Measurements from ENCODE around the gene LAMA1. TPM values are rescaled to one million over a fixed set of nuclear protein-coding genes. Genes with fewer than 3 reads are reported as not detected.

Gene LAMA1
- total RNA-seq, 1 experiment from 2014 or later = 4.4 TPM

- no peak for DNase-seq (ENCODE audit: low read depth)
These were observed 4.7 kb downstream of the LAMA1 start for GRCh38 chr18:7112936-7113335.

DNA sequence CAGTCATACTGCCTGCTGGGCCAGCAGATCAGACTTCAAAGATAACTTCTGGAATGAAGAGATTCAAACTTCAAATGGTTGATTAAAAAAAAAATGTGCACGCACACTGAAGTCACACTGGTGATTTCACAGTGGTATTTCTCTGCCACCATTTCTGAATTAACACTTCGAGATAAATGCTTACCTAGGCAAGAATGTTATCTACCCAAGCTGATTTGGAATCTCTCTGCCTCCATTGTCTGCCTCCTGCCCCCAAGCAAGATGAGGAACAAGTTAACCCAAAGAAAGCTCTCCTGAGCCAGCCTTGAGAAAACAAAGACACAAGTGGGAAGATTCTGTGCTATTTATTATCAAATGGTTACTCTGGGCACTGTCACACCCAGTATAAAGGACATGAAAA, 6.5 kb downstream of the LAMA1 start:
- no peak for DNase-seq (ENCODE audit: low read depth)

DNA sequence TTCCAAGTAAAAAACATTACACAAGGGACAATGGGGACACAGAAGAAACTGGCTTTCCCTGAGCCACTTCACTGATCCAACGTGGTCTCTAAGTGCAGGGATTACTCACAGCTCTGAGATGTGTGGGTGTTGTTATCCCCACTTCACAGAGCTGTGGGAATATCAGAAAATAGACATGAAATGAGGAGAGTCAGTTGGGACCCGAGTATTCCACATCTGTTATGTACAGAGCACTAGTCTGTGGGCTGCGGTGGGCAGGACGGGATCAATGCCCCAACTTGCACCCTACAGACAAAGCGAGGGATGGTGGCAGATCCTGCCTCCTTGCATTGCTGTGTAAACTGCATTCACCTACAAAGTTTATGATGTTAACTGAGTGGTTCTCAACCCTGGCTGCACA, 11.7 kb downstream of the LAMA1 start:
- no peak for DNase-seq (ENCODE audit: low read depth)

DNA sequence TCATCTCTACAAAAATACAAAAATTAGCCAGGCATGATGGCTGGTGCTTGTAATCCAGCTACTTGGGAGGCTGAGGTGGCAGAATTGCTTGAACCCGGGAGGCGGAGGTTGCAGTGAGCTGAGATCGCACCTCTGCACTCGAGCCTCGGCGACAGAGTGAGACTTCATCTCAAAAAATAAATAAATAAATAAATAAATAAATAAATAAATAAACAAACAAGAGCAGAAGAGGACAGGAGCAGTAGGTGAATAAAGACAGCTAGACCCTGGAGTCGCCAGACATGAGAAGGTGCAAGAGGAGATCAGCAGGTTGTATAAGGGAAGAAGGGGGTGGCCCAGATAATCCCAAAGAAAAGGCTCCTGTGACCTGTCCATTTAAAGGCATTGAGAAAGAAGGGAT, 12.3 kb downstream of the LAMA1 start:
- no peak for DNase-seq (ENCODE audit: low read depth)

- no peak for DNase-seq (ENCODE audit: low read depth)
These were observed 12.9 kb downstream of the LAMA1 start for GRCh38 chr18:7104649-7105048.

DNA sequence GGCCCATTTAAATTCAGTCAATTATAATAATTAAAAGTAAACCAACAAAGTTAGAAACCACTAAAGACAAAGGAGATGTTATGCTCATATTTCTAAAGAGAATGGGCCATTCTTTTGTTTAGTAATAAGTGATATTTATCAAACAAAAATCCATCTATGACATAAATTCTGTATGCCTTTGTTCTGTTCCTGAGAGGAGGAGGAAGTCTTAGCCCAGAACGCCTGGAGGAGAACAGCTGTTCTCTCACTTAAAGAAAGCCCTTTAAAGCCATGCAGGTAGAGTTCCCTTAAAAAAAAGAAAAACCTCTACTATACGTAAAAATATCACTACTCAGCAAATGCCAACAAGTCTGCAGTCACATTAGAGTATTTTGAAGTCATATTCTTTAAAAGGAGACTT, 15.5 kb downstream of the LAMA1 start:
- no peak for DNase-seq (ENCODE audit: low read depth)

- DNase-seq (ENCODE audit: low read depth) = no peak
These were observed 20.8 kb downstream of the LAMA1 start for GRCh38 chr18:7096838-7097237.

- DNase-seq (ENCODE audit: low read depth) = no peak
These were observed 23.2 kb downstream of the LAMA1 start for GRCh38 chr18:7094427-7094826.

DNA sequence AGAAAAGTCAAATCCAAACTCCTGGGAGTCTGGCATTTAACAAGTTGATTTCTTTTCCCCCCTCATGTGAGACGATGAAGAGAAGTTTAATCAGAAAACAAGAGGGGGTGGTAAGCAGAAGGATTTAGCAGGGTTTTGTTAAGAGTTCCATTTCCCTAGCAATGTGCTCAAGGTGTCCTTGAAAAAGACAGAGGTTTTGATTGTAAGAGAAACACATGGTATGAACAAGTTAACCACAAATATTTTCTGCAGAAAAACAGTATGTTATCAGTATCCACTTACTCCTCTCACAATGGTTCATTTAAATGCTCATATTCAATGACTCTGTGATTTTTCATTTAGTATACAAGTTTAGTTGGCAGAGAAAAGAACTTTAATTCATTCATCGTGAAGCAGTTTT, 26.8 kb downstream of the LAMA1 start:
- no peak for DNase-seq (ENCODE audit: low read depth)

GRCh38 chr18:7089369-7089768, 28.2 kb downstream of the LAMA1 start:
- no peak for DNase-seq (ENCODE audit: low read depth)

- peak; percentile 9 for DNase-seq (ENCODE audit: low read depth)
These were observed 33.2 kb downstream of the LAMA1 start for GRCh38 chr18:7084080-7085065.

DNA sequence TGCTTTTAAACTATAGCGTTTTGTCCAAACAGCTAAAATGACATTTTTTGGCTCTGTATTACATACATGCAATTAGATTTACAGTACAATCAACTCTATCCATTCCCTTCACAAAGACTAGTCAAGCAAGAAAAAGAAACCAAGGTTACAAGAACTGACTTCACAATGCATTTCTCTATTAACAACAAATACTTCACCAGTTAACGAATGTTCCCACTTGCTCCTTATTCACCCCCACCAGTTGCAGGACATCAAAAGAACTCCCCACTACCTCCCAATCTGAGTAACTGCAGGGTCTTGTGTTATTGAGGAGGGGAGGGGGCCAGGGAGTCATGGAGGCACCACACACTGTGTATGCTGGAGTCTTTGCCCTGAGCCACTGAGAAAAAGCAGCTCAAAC, 34.9 kb downstream of the LAMA1 start:
- no peak for DNase-seq (ENCODE audit: low read depth)

- no peak for DNase-seq (ENCODE audit: low read depth)
These were observed 38.4 kb downstream of the LAMA1 start for GRCh38 chr18:7079231-7079630.

DNA sequence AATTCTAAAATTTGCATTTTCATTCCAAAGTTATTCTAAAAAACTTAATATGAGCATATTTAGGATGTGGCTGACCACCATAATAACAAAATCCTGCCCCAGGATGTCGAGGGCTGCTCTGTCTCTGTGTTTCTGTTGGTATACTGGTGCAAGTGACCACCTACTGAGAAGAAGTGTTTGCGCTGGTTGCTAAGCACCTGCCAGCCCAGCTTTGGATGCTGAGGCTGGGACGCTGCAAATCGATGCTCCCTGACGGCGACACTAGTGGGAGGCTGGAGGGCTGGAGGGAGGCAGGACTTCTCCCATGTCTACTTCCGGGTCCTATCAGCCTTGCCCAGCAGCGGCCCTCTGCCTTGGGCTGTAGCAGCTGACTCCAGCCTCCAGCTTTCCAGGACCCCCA, 45.0 kb downstream of the LAMA1 start:
- DNase-seq (ENCODE audit: low read depth) = no peak

DNA sequence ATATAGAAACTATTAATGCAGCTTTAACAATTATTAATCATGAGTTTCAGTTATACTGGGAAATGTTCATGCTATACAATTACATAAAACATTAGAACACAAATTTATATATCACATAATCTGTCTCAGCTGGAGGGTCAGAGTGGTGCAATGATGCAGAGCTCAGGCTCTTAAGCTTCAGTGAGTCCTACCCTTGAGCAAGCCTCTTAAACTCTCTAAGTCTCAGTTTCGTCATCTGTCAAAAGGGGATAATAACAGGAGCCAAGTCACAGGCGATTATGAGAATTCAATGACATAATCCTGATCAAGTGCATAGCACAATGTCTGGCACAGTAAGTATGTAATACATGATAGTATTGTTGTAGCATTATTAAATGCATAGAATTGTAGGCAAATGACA, 46.0 kb downstream of the LAMA1 start:
- no peak for DNase-seq (ENCODE audit: low read depth)

GRCh38 chr18:7070466-7070865, 47.1 kb downstream of the LAMA1 start:
- DNase-seq (ENCODE audit: low read depth) = no peak

GRCh38 chr18:7068871-7069590, 48.6 kb downstream of the LAMA1 start:
- DNase-seq (ENCODE audit: low read depth) = no peak

DNA sequence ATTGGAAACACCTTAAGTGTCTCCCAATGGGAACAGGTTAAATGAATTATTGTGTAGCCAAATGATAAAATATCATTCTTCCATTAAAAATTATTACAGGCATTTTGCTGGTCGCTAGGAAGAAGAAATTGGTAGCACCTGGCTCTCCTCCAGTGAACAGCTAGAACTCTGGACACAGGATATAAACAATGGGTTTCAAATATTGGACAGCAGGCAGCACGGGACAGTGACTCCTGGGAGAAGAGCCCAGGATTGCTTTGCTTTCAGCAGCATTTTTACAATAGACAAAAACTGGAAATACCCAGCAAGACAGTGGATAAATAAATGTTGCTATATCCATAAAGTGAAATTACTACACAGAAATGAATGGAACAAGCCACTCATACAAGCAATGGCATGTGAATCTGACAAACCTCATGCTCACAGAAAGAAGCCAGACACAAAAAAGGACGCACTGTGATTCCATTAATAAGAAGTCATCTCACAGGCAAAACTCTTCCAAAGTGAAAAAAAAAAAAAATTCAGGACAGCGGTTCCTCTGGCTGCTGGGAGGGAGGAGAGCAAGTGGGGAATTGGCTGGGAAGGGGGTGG, 50.5 kb downstream of the LAMA1 start:
- DNase-seq (ENCODE audit: low read depth) = no peak

GRCh38 chr18:7065736-7066135, 51.9 kb downstream of the LAMA1 start:
- DNase-seq (ENCODE audit: low read depth) = no peak

DNA sequence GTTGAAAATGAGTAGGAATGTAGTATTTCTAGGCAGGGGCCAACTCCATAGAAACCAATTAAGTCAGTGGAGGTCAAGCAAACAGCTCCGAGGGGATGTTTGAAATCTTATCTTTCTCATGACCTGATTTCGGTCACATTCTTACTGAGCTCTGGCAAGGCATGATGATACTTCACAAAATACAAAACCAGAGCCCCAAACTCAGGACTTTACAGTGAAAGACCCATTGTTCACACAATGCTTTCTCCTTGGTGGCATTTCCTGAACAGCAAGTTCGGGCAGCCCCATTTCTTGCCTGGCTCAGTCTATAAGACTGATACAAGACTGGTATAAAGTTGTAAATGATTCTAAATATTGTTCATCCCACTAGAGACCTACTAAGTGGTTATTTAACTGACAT, 53.3 kb downstream of the LAMA1 start:
- no peak for DNase-seq (ENCODE audit: low read depth)

DNA sequence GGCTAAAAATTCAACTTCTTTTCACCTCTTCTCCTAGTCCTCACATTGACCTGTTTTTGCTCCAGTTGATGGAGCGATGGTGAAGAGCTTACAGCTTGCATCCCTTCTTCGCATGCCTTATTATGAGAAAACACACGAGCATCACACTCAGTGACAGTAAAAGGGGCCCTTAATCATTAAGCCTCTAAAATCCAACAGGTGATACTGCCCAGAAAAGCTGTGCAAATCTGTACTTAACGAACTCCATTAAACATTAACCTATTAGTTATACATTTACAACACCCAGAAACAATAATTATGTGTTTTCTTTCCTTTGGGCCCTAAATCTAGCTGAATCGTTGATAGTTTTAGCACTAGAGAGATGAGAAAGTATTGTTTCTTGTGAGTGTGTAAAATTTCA, 54.8 kb downstream of the LAMA1 start:
- no peak for DNase-seq (ENCODE audit: low read depth)

DNA sequence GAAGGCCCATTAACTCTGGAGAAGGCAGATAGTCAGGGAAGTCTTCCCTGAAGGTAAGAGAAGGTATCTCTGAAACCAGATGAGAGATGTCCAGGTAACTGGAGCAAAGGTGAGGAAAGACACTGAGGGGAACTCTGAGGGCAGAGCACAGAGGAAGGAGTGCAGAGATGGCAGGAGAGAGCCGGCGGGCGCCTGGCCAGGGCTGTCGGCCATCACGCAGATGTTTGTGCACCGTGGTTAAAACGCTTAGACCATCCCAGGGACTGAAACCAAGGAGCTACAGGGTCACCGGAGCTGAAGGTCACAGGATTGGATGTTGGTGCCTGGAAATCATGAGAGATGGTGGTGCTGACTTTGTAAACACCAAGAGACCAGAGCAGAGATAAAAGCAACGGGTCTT, 55.4 kb downstream of the LAMA1 start:
- DNase-seq (ENCODE audit: low read depth) = no peak

- no peak for DNase-seq (ENCODE audit: low read depth)
These were observed 58.3 kb downstream of the LAMA1 start for GRCh38 chr18:7059276-7059675.

Measured in Daoy (cell line).